HEK293 (cell line): ENCODE results near the gene MYOF.
A peak's percentile ranks its signal among the peaks of the same experiment; 100 is the strongest.

Experiments
- CTCF ChIP-seq: fragments of 450-650 bp; formaldehyde crosslinking; IDR thresholded peaks from 2 replicates; pipeline ENCODE4 v1.5.1; 2016; ENCODE audit warnings: missing biosample characterization, missing genetic modification characterization
- GLI4 ChIP-seq: fragments of 450-650 bp; formaldehyde crosslinking; IDR thresholded peaks from 2 replicates; pipeline ENCODE4 v1.5.1; 2016; ENCODE audit warnings: missing biosample characterization, missing genetic modification characterization
- INSM2 ChIP-seq: fragments of 450-650 bp; formaldehyde crosslinking; IDR thresholded peaks from 2 replicates; pipeline ENCODE4 v1.5.1; 2016; ENCODE audit warnings: missing biosample characterization, missing genetic modification characterization
- MZF1 ChIP-seq: fragments of 450-650 bp; formaldehyde crosslinking; IDR thresholded peaks from 2 replicates; pipeline ENCODE4 v1.5.1; 2017; ENCODE audit warnings: missing biosample characterization, missing genetic modification characterization, borderline replicate concordance
- SETDB1 ChIP-seq: IDR thresholded peaks from one replicate; pipeline ENCODE4 v1.6.1; 2017; ENCODE audit warnings: mild to moderate bottlenecking, low read length, moderate library complexity, mixed read lengths; ENCODE audit not compliant: insufficient read length
- ZBTB8A ChIP-seq: fragments of 450-650 bp; formaldehyde crosslinking; IDR thresholded peaks from 2 replicates; pipeline ENCODE4 v1.5.1; 2016; ENCODE audit warnings: missing biosample characterization, missing genetic modification characterization
- ZFP3 ChIP-seq: fragments of 450-650 bp; formaldehyde crosslinking; IDR thresholded peaks from 2 replicates; pipeline ENCODE4 v1.5.1; 2016; ENCODE audit warnings: low read depth, missing biosample characterization, missing genetic modification characterization
- ZFP37 ChIP-seq: fragments of 450-650 bp; formaldehyde crosslinking; IDR thresholded peaks from 2 replicates; pipeline ENCODE4 v1.5.1; 2016; ENCODE audit warnings: missing biosample characterization, missing genetic modification characterization
- ZNF121 ChIP-seq: fragments of 450-650 bp; formaldehyde crosslinking; IDR thresholded peaks from 2 replicates; pipeline ENCODE4 v1.5.1; 2016; ENCODE audit warnings: missing biosample characterization, missing genetic modification characterization
- ZNF140 ChIP-seq: fragments of 450-650 bp; formaldehyde crosslinking; IDR thresholded peaks from 2 replicates; pipeline ENCODE4 v1.5.1; 2016; ENCODE audit warnings: missing biosample characterization, missing genetic modification characterization
- ZNF148 ChIP-seq: fragments of 450-650 bp; formaldehyde crosslinking; IDR thresholded peaks from 2 replicates; pipeline ENCODE4 v1.5.0; 2017; ENCODE audit warnings: missing biosample characterization, missing genetic modification characterization, borderline replicate concordance
- ZNF2 ChIP-seq: fragments of 450-650 bp; formaldehyde crosslinking; IDR thresholded peaks from 2 replicates; pipeline ENCODE4 v1.5.1; 2016; ENCODE audit warnings: missing biosample characterization, missing genetic modification characterization
- ZNF223 ChIP-seq: fragments of 450-650 bp; formaldehyde crosslinking; IDR thresholded peaks from 2 replicates; pipeline ENCODE4 v1.5.1; 2016; ENCODE audit warnings: missing biosample characterization, missing genetic modification characterization
- ZNF335 ChIP-seq: fragments of 450-650 bp; formaldehyde crosslinking; conservative IDR thresholded peaks from 2 replicates; pipeline ENCODE4 v1.5.1; 2016; ENCODE audit warnings: missing biosample characterization, missing genetic modification characterization
- ZNF354C ChIP-seq: fragments of 450-650 bp; formaldehyde crosslinking; IDR thresholded peaks from 2 replicates; pipeline ENCODE4 v1.5.1; 2016; ENCODE audit warnings: missing biosample characterization, missing genetic modification characterization, low read depth, borderline replicate concordance
- ZNF433 ChIP-seq: fragments of 450-650 bp; formaldehyde crosslinking; IDR thresholded peaks from 2 replicates; pipeline ENCODE4 v1.5.1; 2016; ENCODE audit warnings: missing biosample characterization, missing genetic modification characterization, low read depth
- ZNF501 ChIP-seq: fragments of 450-650 bp; formaldehyde crosslinking; IDR thresholded peaks from 2 replicates; pipeline ENCODE4 v1.5.1; 2016; ENCODE audit warnings: missing biosample characterization, missing genetic modification characterization
- ZNF514 ChIP-seq: fragments of 450-650 bp; formaldehyde crosslinking; IDR thresholded peaks from 2 replicates; pipeline ENCODE4 v1.5.1; 2016; ENCODE audit warnings: missing biosample characterization, missing genetic modification characterization
- ZNF518A ChIP-seq: fragments of 450-650 bp; formaldehyde crosslinking; conservative IDR thresholded peaks from 2 replicates; pipeline ENCODE4 v1.5.1; 2016; ENCODE audit warnings: low read depth, missing biosample characterization, missing genetic modification characterization
- ZNF548 ChIP-seq: fragments of 450-650 bp; formaldehyde crosslinking; IDR thresholded peaks from 2 replicates; pipeline ENCODE4 v1.5.1; 2016; ENCODE audit warnings: missing biosample characterization, missing genetic modification characterization
- ZNF585B ChIP-seq: fragments of 450-650 bp; formaldehyde crosslinking; IDR thresholded peaks from 2 replicates; pipeline ENCODE4 v1.5.1; 2016; ENCODE audit warnings: missing biosample characterization, missing genetic modification characterization
- ZNF600 ChIP-seq: fragments of 450-650 bp; formaldehyde crosslinking; IDR thresholded peaks from 2 replicates; pipeline ENCODE4 v1.5.1; 2016; ENCODE audit warnings: missing biosample characterization, missing genetic modification characterization
- ZNF626 ChIP-seq: fragments of 450-650 bp; sonication (Bioruptor Pico); formaldehyde crosslinking; IDR thresholded peaks from 2 replicates; pipeline ENCODE4 v1.5.1; 2018; ENCODE audit warnings: missing biosample characterization, missing genetic modification characterization, inconsistent platforms
- ZNF629 ChIP-seq: fragments of 450-650 bp; formaldehyde crosslinking; IDR thresholded peaks from 2 replicates; pipeline ENCODE4 v1.5.1; 2017; ENCODE audit warnings: missing biosample characterization, missing genetic modification characterization
- ZNF660 ChIP-seq: fragments of 450-650 bp; IDR thresholded peaks from 2 replicates; pipeline ENCODE4 v1.5.1; 2018; ENCODE audit warnings: missing biosample characterization, mild to moderate bottlenecking, missing genetic modification characterization
- ZNF76 ChIP-seq: fragments of 450-650 bp; formaldehyde crosslinking; IDR thresholded peaks from 2 replicates; pipeline ENCODE4; 2016; ENCODE audit warnings: low read depth, missing biosample characterization, missing genetic modification characterization, borderline replicate concordance
- ZNF837 ChIP-seq: fragments of 450-650 bp; formaldehyde crosslinking; IDR thresholded peaks from 2 replicates; pipeline ENCODE4 v1.5.1; 2016; ENCODE audit warnings: missing biosample characterization, missing genetic modification characterization

MYOF gene

GRCh38 chr10:93288679-93289634 is 193.2 kb downstream of the MYOF start (continued):
- TF ChIP-seq SETDB1 = no peak
- no peak for TF ChIP-seq ZNF548 (tag by site-specific recombination)
- no peak for TF ChIP-seq ZNF626
- no peak for TF ChIP-seq ZNF223
- TF ChIP-seq INSM2 = no peak
- TF ChIP-seq ZNF600 (tag by site-specific recombination) = no peak
- 0 out of 2 replicates have a peak, but pooled peaks have one; percentile 30 for TF ChIP-seq ZNF660 (tag by site-specific recombination)
- no peak for TF ChIP-seq ZFP3 (tag by site-specific recombination)
- no peak for TF ChIP-seq ZNF335 (tag by site-specific recombination)
- peak; percentile 43; the same call in 1 of the 2 replicates for TF ChIP-seq ZNF2 (tag by site-specific recombination)
- TF ChIP-seq ZNF121 (tag by site-specific recombination) = peak; percentile 39; the same call in 1 of the 2 replicates
- no peak for TF ChIP-seq ZNF518A (tag by site-specific recombination)
- TF ChIP-seq GLI4 = no peak
- TF ChIP-seq ZNF433 (tag by site-specific recombination) = no peak
- TF ChIP-seq MZF1 (tag by site-specific recombination) = no peak
- TF ChIP-seq CTCF (tag by site-specific recombination) = peak; percentile 47; the same call in 1 of the 2 replicates
- no peak for TF ChIP-seq ZNF354C (tag by site-specific recombination)
- TF ChIP-seq ZFP37 (tag by site-specific recombination) = no peak
- TF ChIP-seq ZNF585B (tag by site-specific recombination) = no peak
- TF ChIP-seq ZNF501 = no peak
- TF ChIP-seq ZNF629 (tag by site-specific recombination) = no peak
- no peak for TF ChIP-seq ZBTB8A (tag by site-specific recombination)
- TF ChIP-seq ZNF76 (tag by site-specific recombination) = no peak
- TF ChIP-seq ZNF148 (tag by site-specific recombination) = no peak
- TF ChIP-seq ZNF140 = no peak
- TF ChIP-seq ZNF514 = no peak
- TF ChIP-seq ZNF837 (tag by site-specific recombination) = no peak
- TF ChIP-seq, all 188 proteins: peak for 7
